HG03460 (cell line): ENCODE data around the gene SLC25A45.

Source experiments
- ATAC-seq: cut with Tn5 transposase; IDR thresholded peaks from one replicate; pipeline ENCODE4 v1.9.1; 2021; ENCODE audit not compliant: unreplicated experiment

The SLC25A45 gene, protein sequence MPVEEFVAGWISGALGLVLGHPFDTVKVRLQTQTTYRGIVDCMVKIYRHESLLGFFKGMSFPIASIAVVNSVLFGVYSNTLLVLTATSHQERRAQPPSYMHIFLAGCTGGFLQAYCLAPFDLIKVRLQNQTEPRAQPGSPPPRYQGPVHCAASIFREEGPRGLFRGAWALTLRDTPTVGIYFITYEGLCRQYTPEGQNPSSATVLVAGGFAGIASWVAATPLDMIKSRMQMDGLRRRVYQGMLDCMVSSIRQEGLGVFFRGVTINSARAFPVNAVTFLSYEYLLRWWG

GRCh38 chr11:65382033-65382803 lies at the start of gene SLC25A45:
TSS of gene SLC25A45 (minus strand) at chr11:65382646. CDS start at chr11:65381951, 695 bp downstream.
- ATAC-seq = peak; percentile 53

DNA sequence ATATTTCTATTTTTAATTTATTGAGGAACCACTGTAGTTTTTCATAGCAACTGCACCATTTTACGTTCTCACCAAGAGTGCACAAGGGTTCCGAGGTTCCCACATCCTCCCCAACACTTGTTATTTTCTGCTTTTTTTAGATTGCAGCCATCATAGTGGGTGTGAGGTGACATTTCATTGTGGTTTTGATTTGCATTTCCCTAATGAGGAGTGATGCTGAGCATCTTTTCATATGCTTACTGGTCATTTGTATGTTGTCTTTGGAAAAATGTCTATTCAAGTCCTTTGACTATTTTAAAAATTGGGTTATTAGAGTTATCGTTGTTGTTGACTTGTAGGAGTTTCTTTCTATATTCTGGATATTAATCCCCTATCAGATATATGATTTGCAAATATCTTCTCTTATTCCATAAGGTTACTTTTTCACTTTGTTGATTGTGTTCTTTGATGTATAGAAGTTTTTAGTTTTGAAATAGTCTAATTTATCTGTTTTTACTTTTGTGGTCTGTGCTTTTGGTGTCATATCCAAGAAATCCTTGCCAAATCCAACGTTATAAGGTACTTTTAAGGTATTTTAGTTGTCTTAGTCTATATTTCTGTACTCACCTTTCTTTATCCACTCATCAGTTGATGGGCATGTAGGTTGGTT lies 49.1 kb upstream of the SLC25A45 start:
- no peak for ATAC-seq

- ATAC-seq = no peak
Measured at GRCh38 chr11:65430406-65431217, 48.2 kb upstream of the SLC25A45 start.

- ATAC-seq = no peak
Measured at GRCh38 chr11:65429724-65430405, 47.4 kb upstream of the SLC25A45 start.

DNA sequence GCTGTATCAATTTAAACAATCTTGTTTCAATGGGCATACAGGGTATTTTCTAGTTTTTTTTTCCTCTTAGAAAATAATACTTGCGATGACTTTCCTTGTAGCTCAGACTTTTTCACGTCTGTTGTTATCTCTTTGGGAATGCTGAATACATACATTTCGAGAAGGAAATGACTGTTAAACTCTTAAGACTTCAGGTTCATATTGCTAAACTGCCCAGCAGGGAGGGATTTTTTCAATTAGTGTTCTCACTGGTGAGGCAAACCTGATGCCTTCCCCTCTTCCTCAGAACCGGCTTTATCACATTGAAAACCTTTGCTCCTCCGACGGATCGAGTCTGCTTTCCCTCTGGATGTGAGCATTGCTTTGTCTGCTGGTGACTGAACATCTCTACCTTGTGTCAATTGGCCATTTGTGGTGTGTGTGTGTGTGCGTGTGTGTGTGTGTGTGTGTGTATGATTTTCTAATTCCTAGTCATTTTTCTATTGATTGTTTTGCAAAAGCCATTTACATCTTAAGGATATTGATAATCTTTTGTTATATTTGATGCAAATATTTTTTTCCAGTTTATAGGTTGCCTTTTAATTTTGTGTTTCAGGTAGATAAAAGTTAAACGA lies 46.7 kb upstream of the SLC25A45 start:
- no peak for ATAC-seq

GRCh38 chr11:65428578-65429067 lies 46.2 kb upstream of the SLC25A45 start:
- ATAC-seq = no peak

DNA sequence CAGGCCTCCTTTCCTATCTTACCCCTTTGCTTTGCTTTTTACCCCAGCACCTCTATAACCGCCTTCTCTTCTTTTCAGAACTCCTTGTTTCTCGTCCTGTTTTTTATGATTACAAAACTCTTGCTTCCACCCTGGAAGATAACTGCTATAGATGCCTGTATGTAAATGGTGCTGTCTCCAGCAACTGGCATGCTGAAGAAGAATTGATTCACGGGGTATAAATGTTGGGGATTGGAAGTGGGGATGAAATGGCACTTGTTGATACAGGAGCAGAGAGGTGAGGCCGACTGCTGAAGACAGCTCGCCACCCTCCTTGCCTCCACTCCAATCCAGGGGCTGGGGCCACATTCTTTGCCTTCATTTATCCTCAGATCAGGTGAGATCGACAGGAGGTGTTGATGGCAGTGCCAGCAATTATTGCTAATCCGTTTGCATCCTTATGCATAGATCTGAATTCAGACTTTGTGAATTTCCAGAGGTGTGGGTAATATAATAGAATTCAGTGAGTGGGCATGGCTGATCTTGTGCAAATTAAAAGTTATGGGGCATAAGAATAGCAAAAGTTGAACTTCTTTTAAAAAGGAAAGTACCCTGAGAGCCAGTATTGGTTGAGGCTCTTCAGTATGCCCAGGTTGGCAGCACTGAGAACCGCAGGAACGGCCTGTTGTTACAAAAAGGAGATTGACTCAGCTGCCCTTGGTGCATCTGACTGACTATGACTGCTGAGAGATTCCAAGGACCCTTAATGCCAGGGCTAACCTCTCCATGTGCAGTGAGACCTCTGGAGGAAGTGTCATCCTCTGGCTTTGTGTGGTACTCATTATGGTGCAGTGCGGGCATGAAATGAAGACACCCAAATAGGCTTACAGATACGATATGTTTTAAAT lies 45.5 kb upstream of the SLC25A45 start:
- no peak for ATAC-seq

GRCh38 chr11:65426839-65427690 lies 44.6 kb upstream of the SLC25A45 start:
- no peak for ATAC-seq

- ATAC-seq = no peak
Measured at GRCh38 chr11:65425971-65426838, 43.8 kb upstream of the SLC25A45 start.

GRCh38 chr11:65425105-65425970 lies 42.9 kb upstream of the SLC25A45 start:
- ATAC-seq = no peak

GRCh38 chr11:65424205-65425104 lies 42.0 kb upstream of the SLC25A45 start:
- no peak for ATAC-seq

- no peak for ATAC-seq
Measured at GRCh38 chr11:65423516-65424204, 41.2 kb upstream of the SLC25A45 start.

DNA sequence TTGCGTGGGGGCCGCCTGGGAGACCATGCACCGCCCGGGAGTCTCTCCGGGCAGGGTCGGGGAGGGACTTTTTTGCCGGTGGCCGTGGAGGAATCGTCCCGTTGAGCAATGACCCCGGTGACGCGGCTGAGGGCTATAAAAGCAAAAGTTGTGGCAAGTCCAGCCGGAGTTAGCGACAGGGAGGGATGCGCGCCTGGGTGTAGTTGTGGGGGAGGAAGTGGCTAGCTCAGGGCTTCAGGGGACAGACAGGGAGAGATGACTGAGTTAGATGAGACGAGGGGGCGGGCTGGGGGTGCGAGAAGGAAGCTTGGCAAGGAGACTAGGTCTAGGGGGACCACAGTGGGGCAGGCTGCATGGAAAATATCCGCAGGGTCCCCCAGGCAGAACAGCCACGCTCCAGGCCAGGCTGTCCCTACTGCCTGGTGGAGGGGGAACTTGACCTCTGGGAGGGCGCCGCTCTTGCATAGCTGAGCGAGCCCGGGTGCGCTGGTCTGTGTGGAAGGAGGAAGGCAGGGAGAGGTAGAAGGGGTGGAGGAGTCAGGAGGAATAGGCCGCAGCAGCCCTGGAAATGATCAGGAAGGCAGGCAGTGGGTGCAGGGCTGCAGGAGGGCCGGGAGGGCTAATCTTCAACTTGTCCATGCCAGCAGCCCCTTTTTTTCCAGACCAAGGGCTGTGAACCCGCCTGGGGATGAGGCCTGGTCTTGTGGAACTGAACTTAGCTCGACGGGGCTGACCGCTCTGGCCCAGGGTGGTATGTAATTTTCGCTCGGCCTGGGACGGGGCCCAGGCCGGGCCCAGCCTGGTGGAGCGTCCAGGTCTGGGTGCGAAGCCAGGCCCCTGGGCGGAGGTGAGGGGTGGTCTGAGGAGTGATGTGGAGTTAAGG lies 40.4 kb upstream of the SLC25A45 start, which contains the start of gene NEAT1:
TSS of gene NEAT1 (plus strand) at position 166 of the 883 bp plus-strand sequence.
- ATAC-seq = no peak
